Stomach (tissue), 9 donors: ENCODE results near the gene TMEM208. TPM values are rescaled to one million over a fixed set of nuclear protein-coding genes. Genes with fewer than 3 reads are reported as not detected.
A peak's percentile ranks its signal among the peaks of the same experiment; 100 is the strongest.

ENCODE experiments used
- DNase-seq, 2 donors: peaks; one replicate each; pipeline versions ENCODE4 v3.0.0 to v3.0.0-alpha.2; 2013 to 2019
- H3K27ac ChIP-seq, 5 donors: fragments of 200-600 bp in 4 of 5; sonication (generic) in 4 of 5; one replicate each; pipeline ENCODE4 v1.5.1; 2013 to 2019; ENCODE audit warnings: mild to moderate bottlenecking in 1 of 5, moderate library complexity in 1 of 5
- H3K27me3 ChIP-seq, 3 donors: fragments of 200-600 bp; sonication (generic); one replicate each; pipeline ENCODE4 v1.5.1; 2017 to 2019; ENCODE audit warnings: mixed run types in 1 of 3
- H3K36me3 ChIP-seq, 4 donors: fragments of 200-600 bp; sonication (generic); 1 replicate in 3 of 4; 2 replicates in 1 of 4; pipeline ENCODE4 v1.5.1; 2016 to 2019
- H3K4me1 ChIP-seq, 4 donors: fragments of 200-600 bp; sonication (generic); one replicate each; pipeline ENCODE4 v1.5.1; 2016 to 2019
- H3K4me3 ChIP-seq, 4 donors: fragments of 200-600 bp; sonication (generic) in 3 of 4; one replicate each; pipeline ENCODE4 v1.5.1; 2016 to 2019; ENCODE audit warnings: mild to moderate bottlenecking in 1 of 4
- H3K9me3 ChIP-seq, 4 donors: fragments of 200-600 bp; sonication (generic); one replicate each; pipeline ENCODE4 v1.5.1; 2016 to 2019
- EP300 ChIP-seq: sonication (generic); formaldehyde crosslinking; IDR thresholded peaks from one replicate; pipeline ENCODE4 v1.6.1; 2017; ENCODE audit warnings: antibody characterized with exemption
- POLR2A ChIP-seq, 4 donors: fragments of 450-650 bp; IDR thresholded peaks; one replicate each; pipeline ENCODE4 v1.6.1; 2016; ENCODE audit warnings: antibody characterized with exemption in 4 of 4, control low read depth in 2 of 4, mild to moderate bottlenecking in 1 of 4, moderate library complexity in 1 of 4
- POLR2AphosphoS5 ChIP-seq, 3 donors: sonication (generic); formaldehyde crosslinking; IDR thresholded peaks; one replicate each; pipeline ENCODE4 v1.6.1; 2016; ENCODE audit warnings: antibody characterized with exemption in 3 of 3
- WGBS, 5 donors: extraction: QIAGEN DNeasy Blood & Tissue Kit in 3 of 5; methylation state at CpG; one replicate each; pipeline versions ENCODE4 v1.1.5 to v1.1.7; 2013 to 2018; 5-methylcytosine and 5-hydroxymethylcytosine counted together
- intact Hi-C: fragments of 100-400 bp; cut with DNase I; formaldehyde crosslinking; loops from one replicate; pipeline ENCODE4 v1.15.1; 2023; ENCODE audit warnings: low total_unique reads
- polyA plus RNA-seq, 3 donors: library from polyadenylated mRNA; stranded (reverse); fragments of 200-250 nt; gene quantifications; one replicate each; pipeline ENCODE4 v1.2.3, GENCODE V29; 2013
- total RNA-seq, 5 donors: library from RNA; depleted of rRNA; stranded (reverse); fragments of >200 nt; gene quantifications; one replicate each; pipeline versions ENCODE4 v1.1.0 to v1.2.3, GENCODE V29; 2014 to 2016
- TF ChIP-seq, protein P1 (sequence below), 7 experiments: fragments of 450-650 bp in 4 of 7; fragments of 200-600 bp in 3 of 7; sonication (generic) in 3 of 7; IDR thresholded peaks; one replicate each; pipeline ENCODE4 v1.5.1; 2016 to 2019; ENCODE audit warnings: antibody characterized with exemption in 7 of 7, control low read depth in 2 of 7, mild to moderate bottlenecking in 1 of 7
- donor health status: healthy with polysubstance abuse.
- donor health status: Bipolar disorder and iron deficiency.
- donor health status: healthy.

TMEM208 gene
- total and polyA plus RNA-seq, 8 donors, result 8.7 to 141 (median 51.0) TPM

DNA sequence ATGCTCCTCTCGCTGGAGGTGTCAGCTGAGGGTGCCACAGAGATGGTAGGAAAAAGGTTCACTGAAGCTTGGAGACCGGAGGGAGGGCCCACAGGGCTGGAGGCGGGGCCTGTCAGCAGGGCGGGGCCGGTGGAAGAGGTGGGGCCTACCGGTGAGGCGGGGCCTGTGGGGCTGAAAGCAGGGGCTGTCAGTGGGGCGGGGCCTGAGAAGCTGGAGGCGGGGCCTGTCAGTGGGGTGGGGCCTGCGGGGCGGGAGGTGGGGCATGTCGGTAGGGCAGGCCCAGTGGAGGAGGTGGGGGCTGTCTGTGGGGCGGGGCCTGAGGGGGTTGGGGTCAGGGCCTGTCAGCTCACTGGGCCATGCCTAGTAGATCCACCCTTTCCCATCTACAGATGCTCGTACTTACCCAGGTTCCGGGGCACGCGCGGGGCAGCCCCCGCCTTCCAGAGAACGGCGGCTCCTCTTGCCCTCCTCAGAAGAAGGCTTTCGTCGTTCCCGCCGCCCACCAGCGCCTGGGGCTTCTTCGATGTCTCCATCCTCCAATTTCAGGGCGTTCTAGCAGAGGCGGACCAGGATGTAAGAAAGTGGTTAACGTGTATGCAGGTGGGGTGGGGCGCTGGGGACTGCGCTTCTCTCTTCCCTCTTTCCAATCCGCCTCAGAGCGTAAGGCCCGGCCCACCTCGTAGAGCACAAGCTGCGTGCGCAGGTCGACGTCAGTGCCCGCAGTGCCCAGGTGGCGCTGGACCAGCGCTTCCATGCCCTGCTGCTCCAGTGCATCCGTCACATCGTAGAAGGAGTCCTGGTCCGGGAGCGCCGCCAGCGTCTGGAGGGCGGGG is 9.8 kb downstream of the TMEM208 start:
- H3K36me3 ChIP-seq, result peaks cover 51 to 80% (median 78%) of the 10 kb centered on the region in 4 donors
- DNase-seq, result peak in 1 of 2 donors; percentile 49
- 78 to 86% (median 83%) methylated on average over 44 to 50 of the region's 50 CpGs for WGBS, 5 donors

GRCh38 chr16:67237396-67238277 is 10.7 kb downstream of the TMEM208 start:
- Histone ChIP-seq H3K27ac (no peak overlapping the region), H3K27me3 (no peaks in the 10 kb centered on the region), H3K4me1 (peaks cover 20 to 38% (median 27%) of the 10 kb centered on the region in 4 donors), H3K4me3 (no peak overlapping the region), H3K36me3 (peaks cover 51 to 72% (median 70%) of the 10 kb centered on the region in 4 donors), H3K9me3 (no peaks in the 10 kb centered on the region)
- intact Hi-C loops, result no loop called here
- DNase-seq, result no peak
- TF ChIP-seq POLR2A (IDR thresholded peaks at IDR 0.05) (no peak), EP300 (no peak), POLR2AphosphoS5 (IDR thresholded peaks at IDR 0.05) (no peak)
- TF ChIP-seq, protein P1, sequence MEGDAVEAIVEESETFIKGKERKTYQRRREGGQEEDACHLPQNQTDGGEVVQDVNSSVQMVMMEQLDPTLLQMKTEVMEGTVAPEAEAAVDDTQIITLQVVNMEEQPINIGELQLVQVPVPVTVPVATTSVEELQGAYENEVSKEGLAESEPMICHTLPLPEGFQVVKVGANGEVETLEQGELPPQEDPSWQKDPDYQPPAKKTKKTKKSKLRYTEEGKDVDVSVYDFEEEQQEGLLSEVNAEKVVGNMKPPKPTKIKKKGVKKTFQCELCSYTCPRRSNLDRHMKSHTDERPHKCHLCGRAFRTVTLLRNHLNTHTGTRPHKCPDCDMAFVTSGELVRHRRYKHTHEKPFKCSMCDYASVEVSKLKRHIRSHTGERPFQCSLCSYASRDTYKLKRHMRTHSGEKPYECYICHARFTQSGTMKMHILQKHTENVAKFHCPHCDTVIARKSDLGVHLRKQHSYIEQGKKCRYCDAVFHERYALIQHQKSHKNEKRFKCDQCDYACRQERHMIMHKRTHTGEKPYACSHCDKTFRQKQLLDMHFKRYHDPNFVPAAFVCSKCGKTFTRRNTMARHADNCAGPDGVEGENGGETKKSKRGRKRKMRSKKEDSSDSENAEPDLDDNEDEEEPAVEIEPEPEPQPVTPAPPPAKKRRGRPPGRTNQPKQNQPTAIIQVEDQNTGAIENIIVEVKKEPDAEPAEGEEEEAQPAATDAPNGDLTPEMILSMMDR (IDR thresholded peaks at IDR 0.05), result no peak
- 77 to 89% (median 79%) methylated on average over 16 of the region's 16 CpGs for WGBS, 5 donors

More for the DNA sequence above, 9.8 kb downstream of the TMEM208 start:
- TF ChIP-seq POLR2A (IDR thresholded peaks at IDR 0.05) (no peak), POLR2AphosphoS5 (IDR thresholded peaks at IDR 0.05) (no peak), EP300 (no peak)
- TF ChIP-seq, protein P1 (IDR thresholded peaks at IDR 0.05), result no peak
- H3K4me1 ChIP-seq, result peaks cover 16 to 29% (median 19%) of the 10 kb centered on the region in 4 donors
- H3K27me3 ChIP-seq, result no peaks in the 10 kb centered on the region
- intact Hi-C loops, result no loop called here
- no peaks in the 10 kb centered on the region for H3K9me3 ChIP-seq
- H3K27ac ChIP-seq, result peak overlapping the region in 1 of 5 donors; percentile 19
- no peak overlapping the region for H3K4me3 ChIP-seq

DNA sequence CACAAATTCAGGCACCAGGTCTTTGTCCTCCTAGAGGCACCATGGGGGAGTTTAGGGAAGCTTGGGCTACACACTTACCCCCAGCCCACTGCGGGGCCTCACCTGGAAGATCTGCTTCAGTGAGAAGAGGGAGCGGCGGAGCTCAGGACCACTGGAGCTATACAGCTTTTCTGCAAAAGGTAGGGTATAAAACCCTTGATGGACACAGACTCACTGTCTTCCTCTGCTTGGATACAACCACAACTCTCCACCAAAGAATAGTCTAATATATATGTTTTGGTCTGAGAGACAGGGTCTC is 11.3 kb downstream of the TMEM208 start:
- TF ChIP-seq POLR2A (IDR thresholded peaks at IDR 0.05), result no peak
- TF ChIP-seq POLR2AphosphoS5 (IDR thresholded peaks at IDR 0.05), result no peak
- TF ChIP-seq, protein P1 (IDR thresholded peaks at IDR 0.05), result no peak
- no peak for TF ChIP-seq EP300
- intact Hi-C loops, result no loop called here
- no peaks in the 10 kb centered on the region for H3K27me3 ChIP-seq
- H3K9me3 ChIP-seq, result no peaks in the 10 kb centered on the region
- 93 to 97% (median 94%) methylated on average over 3 of the region's 3 CpGs for WGBS, 5 donors
- no peak overlapping the region for H3K4me3 ChIP-seq
- no peak for DNase-seq
- peaks cover 20 to 43% (median 30%) of the 10 kb centered on the region in 4 donors for H3K4me1 ChIP-seq
- peaks cover 50 to 66% (median 64%) of the 10 kb centered on the region in 4 donors for H3K36me3 ChIP-seq
- no peak overlapping the region for H3K27ac ChIP-seq

DNA sequence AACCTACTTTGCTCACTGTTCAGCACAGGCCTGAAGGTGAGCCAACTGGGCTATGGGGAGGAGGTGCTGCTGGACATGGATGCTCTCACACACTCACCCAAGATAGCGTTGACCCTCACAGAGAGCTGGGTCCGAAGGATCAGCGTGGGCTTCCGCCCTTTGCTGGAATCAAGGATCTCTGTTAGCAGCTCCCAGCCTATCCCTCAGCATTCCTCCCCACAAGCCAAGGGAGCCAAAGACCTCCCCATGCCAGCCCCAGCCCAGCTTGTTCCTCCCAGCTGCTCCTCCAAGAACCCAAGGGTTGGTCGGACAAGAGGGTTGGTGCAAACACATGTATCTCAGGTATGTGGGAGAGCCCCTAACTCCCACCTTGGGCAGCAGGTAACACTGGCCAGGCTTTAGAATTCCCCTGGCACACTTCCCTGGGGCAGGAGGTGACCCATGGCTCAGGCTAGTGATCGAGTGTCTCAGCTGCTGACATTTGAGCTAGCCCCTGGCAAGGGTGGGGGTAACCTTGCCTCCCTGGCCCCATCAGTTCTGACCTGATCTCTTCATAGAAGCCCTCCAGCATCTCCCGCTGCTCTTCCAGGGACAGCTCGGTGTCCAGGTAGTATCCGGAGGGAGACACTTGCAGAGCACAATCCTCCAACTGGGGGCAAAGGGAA is 12.0 kb downstream of the TMEM208 start:
- H3K27me3 ChIP-seq, result no peaks in the 10 kb centered on the region
- no peaks in the 10 kb centered on the region for H3K9me3 ChIP-seq
- TF ChIP-seq EP300 (no peak), POLR2A (IDR thresholded peaks at IDR 0.05) (no peak)
- TF ChIP-seq, protein P1 (IDR thresholded peaks at IDR 0.05), result no peak
- no peak overlapping the region for H3K27ac ChIP-seq
- intact Hi-C loops, result no loop called here
- no peak for DNase-seq
- peaks cover 46 to 59% (median 57%) of the 10 kb centered on the region in 4 donors for H3K36me3 ChIP-seq
- H3K4me3 ChIP-seq, result no peak overlapping the region
- WGBS, 5 donors, result 78 to 94% (median 89%) methylated on average over 8 to 9 of the region's 9 CpGs
- peaks cover 26 to 50% (median 31%) of the 10 kb centered on the region in 4 donors for H3K4me1 ChIP-seq
